Measurements from ENCODE around the gene XRRA1. TPM values are rescaled to one million over a fixed set of nuclear protein-coding genes. Genes with fewer than 3 reads are reported as not detected.

Gene XRRA1
- total and polyA plus RNA-seq, 7 experiments from 2014 or later: 11.3 to 20.8 (median 17.8) TPM

DNA sequence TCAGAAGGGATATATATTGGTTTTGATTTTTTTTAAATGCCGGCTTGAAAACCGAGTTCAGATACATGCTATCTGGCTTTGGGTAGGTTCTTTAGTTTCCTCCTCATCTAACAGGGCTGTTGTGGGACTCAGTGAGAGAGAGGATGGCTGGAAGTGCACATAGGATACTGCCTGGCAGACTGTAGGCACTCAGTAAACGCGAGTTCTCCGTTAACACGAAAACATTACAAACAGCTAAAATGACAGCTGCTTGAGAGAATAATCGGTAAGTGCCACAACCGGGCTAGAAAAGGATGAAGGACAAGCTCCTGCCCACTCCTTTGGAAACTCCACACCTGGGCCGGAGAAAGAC lies 369 bp downstream of the XRRA1 start:
- Histone ChIP-seq H3K4me1 (ENCODE audit: control insufficient read depth in 2 of 2, insufficient read depth in 2 of 2, low read length in 2 of 2) (peaks cover 16 to 21% of the 10 kb centered on the region in 2 donors), H3K27me3 (ENCODE audit: control insufficient read depth in 2 of 2, insufficient read depth in 2 of 2, low read length in 2 of 2) (no peaks in the 10 kb centered on the region), H3K27ac (ENCODE audit: low read depth, low read length) (peak overlapping the region; percentile 78), H3K9me3 (ENCODE audit: control insufficient read depth in 2 of 3, low read length in 3 of 3) (no peaks in the 10 kb centered on the region), H3K4me3 (ENCODE audit: low read length) (peak overlapping the region; percentile 99), H3K36me3 (ENCODE audit: control insufficient read depth in 2 of 3, insufficient read depth in 3 of 3, low read length in 3 of 3) (peaks cover 0 to 18% (median 4%) of the 10 kb centered on the region in 3 experiments)
- peaks cover 28 to 80% (median 49%) of the 10 kb centered on the region in 7 donors for H3K4me1 Mint-ChIP-seq
- H3K4me3 Mint-ChIP-seq: peak overlapping the region; percentile 95 to 99 (median 96)
- POLR2A ChIA-PET: interaction anchor here (0.7 to 1.5 kb wide), 3 partner anchors 12 to 41 kb away, joined by 3 to 9 read pairs (median 4); partner anchors contain the start of gene NEU3
- CTCF ChIA-PET: interaction anchor here (0.7 to 0.9 kb wide), 2 partner anchors 76 to 192 kb away, joined by 3 read pairs; no protein-coding TSS in a partner anchor
- H3K9me3 Mint-ChIP-seq: peaks cover 0 to 1% (median 0%) of the 10 kb centered on the region in 11 donors
- intact Hi-C loops (cut with micrococcal nuclease): loop anchor here (2.0 to 10.0 kb wide), 9 partner anchors 20 to 1806 kb away; partner anchors contain the start of genes COA4 (in 1 of the 2), EMSY (in 1 of the 2), FCHSD2 (in 1 of the 2) and PAAF1 (in 1 of the 2)
- no peak for DNase-seq
- peak overlapping the region; percentile 85 to 99 (median 96) for H3K27ac Mint-ChIP-seq
- H3K36me3 Mint-ChIP-seq: peaks cover 0 to 36% (median 7%) of the 10 kb centered on the region in 5 donors
- ATAC-seq: peak; percentile 5
- no peaks in the 10 kb centered on the region for H3K27me3 Mint-ChIP-seq

DNA sequence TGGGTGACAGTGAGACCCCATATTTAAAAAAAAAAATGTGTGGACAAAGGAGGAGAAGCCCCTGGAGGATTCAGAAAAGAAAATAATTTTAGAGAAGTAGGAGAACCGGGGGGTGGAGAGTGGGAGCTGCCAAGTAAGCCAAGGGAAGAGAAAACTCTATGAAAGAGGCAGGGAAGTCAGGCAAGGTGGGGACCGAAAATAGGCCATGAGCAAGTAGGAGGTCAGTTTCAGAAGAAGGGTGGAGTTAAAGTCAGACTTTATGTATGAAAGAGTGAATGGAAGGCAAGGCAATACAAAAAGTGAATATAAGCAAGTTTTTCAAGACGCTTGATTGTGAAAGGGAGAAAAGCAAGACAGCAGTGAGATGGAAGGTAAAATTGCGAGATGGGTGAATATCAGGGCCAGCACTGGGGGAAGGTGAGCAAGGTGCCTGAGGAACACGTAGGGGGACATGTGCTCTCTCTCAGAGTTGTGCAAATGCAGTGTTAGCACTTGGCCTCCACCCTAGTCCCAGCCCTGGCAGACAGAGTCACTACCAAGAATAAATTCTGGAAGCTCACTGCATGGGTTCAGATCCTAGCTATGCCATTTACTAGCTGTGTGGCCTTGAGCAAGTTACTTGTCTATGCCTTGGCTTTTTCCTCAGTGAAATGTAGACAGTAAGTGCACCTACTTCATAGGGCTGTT lies 6.7 kb downstream of the XRRA1 start:
- H3K27ac Mint-ChIP-seq: no peak overlapping the region
- H3K4me3 Mint-ChIP-seq: no peak overlapping the region
- H3K4me1 Mint-ChIP-seq: peaks cover 8 to 46% (median 13%) of the 10 kb centered on the region in 7 donors
- ChIA-PET CTCF (interaction anchor here (0.7 to 1.3 kb wide), 2 partner anchors 13 to 37 kb away, joined by 3 read pairs; no protein-coding TSS in a partner anchor), POLR2A (interaction anchor here (0.5 kb wide), 1 partner anchor 11 kb away, joined by 3 read pairs; no protein-coding TSS in a partner anchor)
- ATAC-seq (no peak), DNase-seq (no peak)
- intact Hi-C loops (cut with micrococcal nuclease): loop anchor here (10.0 kb wide), 2 partner anchors 873 to 1503 kb away; partner anchors contain the start of genes EMSY (in 1 of the 2) and UVRAG (in 1 of the 2)
- H3K27me3 Mint-ChIP-seq: no peaks in the 10 kb centered on the region
- peaks cover 14 to 64% (median 26%) of the 10 kb centered on the region in 5 donors for H3K36me3 Mint-ChIP-seq
- H3K4me1 ChIP-seq (ENCODE audit: control insufficient read depth in 2 of 2, insufficient read depth in 2 of 2, low read length in 2 of 2): no peaks in the 10 kb centered on the region
- peaks cover 0 to 62% (median 0%) of the 10 kb centered on the region in 3 experiments for H3K36me3 ChIP-seq (ENCODE audit: control insufficient read depth in 2 of 3, insufficient read depth in 3 of 3, low read length in 3 of 3)
- no peak overlapping the region for H3K27ac ChIP-seq (ENCODE audit: low read depth, low read length)
- no peak overlapping the region for H3K4me3 ChIP-seq (ENCODE audit: low read length)
- no peaks in the 10 kb centered on the region for H3K9me3 ChIP-seq (ENCODE audit: control insufficient read depth in 2 of 3, low read length in 3 of 3)
- H3K9me3 Mint-ChIP-seq: no peaks in the 10 kb centered on the region
- H3K27me3 ChIP-seq (ENCODE audit: control insufficient read depth in 2 of 2, insufficient read depth in 2 of 2, low read length in 2 of 2): no peaks in the 10 kb centered on the region

DNA sequence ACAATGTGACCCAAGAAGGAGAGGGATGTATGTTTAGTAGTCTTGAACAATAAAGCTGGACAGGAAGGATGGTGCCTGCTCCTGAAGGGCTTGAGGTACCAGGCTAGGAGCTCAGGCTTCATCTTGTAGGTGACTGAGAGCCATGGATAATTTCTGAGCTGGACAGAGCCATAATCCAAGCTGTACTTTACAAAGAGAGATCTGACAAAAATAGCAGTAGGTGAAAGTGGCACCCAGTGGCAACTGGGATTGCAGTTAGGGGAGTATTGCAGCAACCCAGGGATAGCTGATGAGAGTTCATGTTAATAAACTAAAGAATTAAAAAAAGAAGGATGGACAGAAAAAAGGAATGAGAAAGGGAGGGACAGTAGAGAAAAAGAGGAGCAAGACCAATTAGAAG lies 7.4 kb downstream of the XRRA1 start:
- Mint-ChIP-seq H3K36me3 (peaks cover 14 to 67% (median 26%) of the 10 kb centered on the region in 5 donors), H3K27ac (peak overlapping the region in 1 of 9 donors; percentile 58), H3K4me1 (peaks cover 7 to 40% (median 11%) of the 10 kb centered on the region in 7 donors), H3K27me3 (no peaks in the 10 kb centered on the region), H3K9me3 (no peaks in the 10 kb centered on the region), H3K4me3 (no peak overlapping the region)
- ChIA-PET POLR2A (interaction anchor here (0.5 to 0.7 kb wide), 2 partner anchors 12 to 511 kb away, joined by 3 read pairs; no protein-coding TSS in a partner anchor), CTCF (interaction anchor here (0.7 to 1.3 kb wide), 2 partner anchors 12 to 38 kb away, joined by 3 read pairs; no protein-coding TSS in a partner anchor)
- no peaks in the 10 kb centered on the region for H3K4me1 ChIP-seq (ENCODE audit: control insufficient read depth in 2 of 2, insufficient read depth in 2 of 2, low read length in 2 of 2)
- no peak overlapping the region for H3K4me3 ChIP-seq (ENCODE audit: low read length)
- H3K9me3 ChIP-seq (ENCODE audit: control insufficient read depth in 2 of 3, low read length in 3 of 3): no peaks in the 10 kb centered on the region
- DNase-seq (no peak), ATAC-seq (no peak)
- peaks cover 0 to 69% (median 0%) of the 10 kb centered on the region in 3 experiments for H3K36me3 ChIP-seq (ENCODE audit: control insufficient read depth in 2 of 3, insufficient read depth in 3 of 3, low read length in 3 of 3)
- intact Hi-C loops (cut with micrococcal nuclease): loop anchor here (10.0 kb wide), 2 partner anchors 873 to 1503 kb away; partner anchors contain the start of genes EMSY (in 1 of the 2) and UVRAG (in 1 of the 2)
- no peaks in the 10 kb centered on the region for H3K27me3 ChIP-seq (ENCODE audit: control insufficient read depth in 2 of 2, insufficient read depth in 2 of 2, low read length in 2 of 2)
- no peak overlapping the region for H3K27ac ChIP-seq (ENCODE audit: low read depth, low read length)

DNA sequence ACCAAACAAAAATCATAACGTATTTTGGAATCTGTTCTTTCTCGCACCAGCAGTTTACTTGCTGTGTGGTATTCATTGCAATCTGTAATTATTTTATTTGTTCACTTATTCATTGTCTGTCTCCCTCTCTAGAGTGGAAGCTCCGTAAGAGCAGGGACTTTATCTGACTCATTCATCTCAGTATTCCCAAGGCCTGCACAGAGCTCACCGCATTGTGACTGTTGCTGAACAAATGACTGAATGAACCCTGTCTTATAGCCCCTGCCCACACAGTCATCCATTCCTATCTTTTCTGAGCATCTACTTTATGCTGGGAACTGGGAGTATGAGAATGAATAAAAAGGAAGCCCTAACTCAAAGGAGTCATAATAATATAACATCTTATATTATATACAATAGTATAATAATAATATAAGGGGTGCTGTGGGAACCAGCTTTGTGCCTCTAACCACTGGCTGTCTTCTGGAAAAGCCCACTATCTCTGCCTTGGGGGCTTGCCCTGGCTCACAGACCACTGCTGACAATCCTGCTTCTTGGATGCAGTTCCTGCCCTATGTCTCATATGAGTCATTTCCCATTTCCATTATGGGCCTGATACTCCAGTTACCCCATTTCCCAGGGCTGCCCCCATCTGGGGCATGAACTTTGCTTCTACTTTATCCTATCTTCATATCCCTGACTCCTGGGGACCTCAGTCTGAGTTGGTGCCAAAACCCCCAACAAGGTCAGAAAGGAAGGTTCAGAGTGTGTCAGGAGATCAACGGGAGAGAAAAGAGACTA lies 11.0 kb downstream of the XRRA1 start:
- ChIA-PET POLR2A (interaction anchor here (0.8 kb wide), 1 partner anchor 18 kb away, joined by 3 read pairs; no protein-coding TSS in a partner anchor), CTCF (interaction anchor here (0.9 to 1.1 kb wide), 2 partner anchors 85 to 310 kb away, joined by 3 to 4 read pairs; no protein-coding TSS in a partner anchor)
- H3K9me3 ChIP-seq (ENCODE audit: control insufficient read depth in 2 of 3, low read length in 3 of 3): no peaks in the 10 kb centered on the region
- intact Hi-C loops (cut with micrococcal nuclease): no loop called here
- Mint-ChIP-seq H3K4me3 (no peak overlapping the region), H3K27ac (no peak overlapping the region), H3K9me3 (no peaks in the 10 kb centered on the region), H3K27me3 (no peaks in the 10 kb centered on the region), H3K4me1 (peaks cover 0 to 22% (median 7%) of the 10 kb centered on the region in 7 donors), H3K36me3 (peaks cover 20 to 64% (median 32%) of the 10 kb centered on the region in 5 donors)
- H3K27ac ChIP-seq (ENCODE audit: low read depth, low read length): no peak overlapping the region
- no peak overlapping the region for H3K4me3 ChIP-seq (ENCODE audit: low read length)
- peaks cover 10 to 85% (median 14%) of the 10 kb centered on the region in 3 experiments for H3K36me3 ChIP-seq (ENCODE audit: control insufficient read depth in 2 of 3, insufficient read depth in 3 of 3, low read length in 3 of 3)
- H3K4me1 ChIP-seq (ENCODE audit: control insufficient read depth in 2 of 2, insufficient read depth in 2 of 2, low read length in 2 of 2): no peaks in the 10 kb centered on the region
- no peak for ATAC-seq
- no peaks in the 10 kb centered on the region for H3K27me3 ChIP-seq (ENCODE audit: control insufficient read depth in 2 of 2, insufficient read depth in 2 of 2, low read length in 2 of 2)
- no peak for DNase-seq

DNA sequence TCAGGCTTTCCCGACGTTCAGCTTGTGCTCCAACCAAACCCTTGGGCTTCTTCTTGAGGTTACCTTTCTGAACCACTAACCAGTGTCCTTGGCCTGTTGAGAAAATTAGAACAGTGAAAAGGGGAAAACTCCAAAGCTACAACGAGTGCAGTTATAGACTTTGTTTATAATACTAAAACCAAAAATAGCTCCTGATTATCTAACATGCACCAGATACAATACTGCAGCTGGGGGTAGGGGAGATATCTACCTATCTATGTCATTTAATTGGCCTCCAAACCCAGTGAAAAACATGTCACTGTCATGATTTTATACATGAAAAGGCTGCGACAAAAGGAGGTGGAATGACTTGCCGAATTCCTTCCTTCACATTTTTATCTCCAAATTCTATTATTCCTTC lies 11.9 kb downstream of the XRRA1 start:
- peaks cover 0 to 14% (median 5%) of the 10 kb centered on the region in 7 donors for H3K4me1 Mint-ChIP-seq
- H3K27ac Mint-ChIP-seq: no peak overlapping the region
- ATAC-seq (no peak), DNase-seq (no peak)
- H3K4me3 ChIP-seq (ENCODE audit: low read length): no peak overlapping the region
- POLR2A ChIA-PET: interaction anchor here (0.9 to 1.6 kb wide), 2 partner anchors 12 to 35 kb away, joined by 3 to 4 read pairs; partner anchors contain the start of genes SPCS2 and XRRA1
- CTCF ChIA-PET: interaction anchor here (1.1 kb wide), 1 partner anchor 86 kb away, joined by 4 read pairs; no protein-coding TSS in a partner anchor
- H3K27me3 ChIP-seq (ENCODE audit: control insufficient read depth in 2 of 2, insufficient read depth in 2 of 2, low read length in 2 of 2): no peaks in the 10 kb centered on the region
- H3K27me3 Mint-ChIP-seq: no peaks in the 10 kb centered on the region
- no peaks in the 10 kb centered on the region for H3K4me1 ChIP-seq (ENCODE audit: control insufficient read depth in 2 of 2, insufficient read depth in 2 of 2, low read length in 2 of 2)
- peaks cover 18 to 63% (median 29%) of the 10 kb centered on the region in 5 donors for H3K36me3 Mint-ChIP-seq
- H3K36me3 ChIP-seq (ENCODE audit: control insufficient read depth in 2 of 3, insufficient read depth in 3 of 3, low read length in 3 of 3): peaks cover 10 to 81% (median 14%) of the 10 kb centered on the region in 3 experiments
- H3K9me3 Mint-ChIP-seq: no peaks in the 10 kb centered on the region
- no peak overlapping the region for H3K4me3 Mint-ChIP-seq
- H3K27ac ChIP-seq (ENCODE audit: low read depth, low read length): no peak overlapping the region
- intact Hi-C loops (cut with micrococcal nuclease): no loop called here
- no peaks in the 10 kb centered on the region for H3K9me3 ChIP-seq (ENCODE audit: control insufficient read depth in 2 of 3, low read length in 3 of 3)

DNA sequence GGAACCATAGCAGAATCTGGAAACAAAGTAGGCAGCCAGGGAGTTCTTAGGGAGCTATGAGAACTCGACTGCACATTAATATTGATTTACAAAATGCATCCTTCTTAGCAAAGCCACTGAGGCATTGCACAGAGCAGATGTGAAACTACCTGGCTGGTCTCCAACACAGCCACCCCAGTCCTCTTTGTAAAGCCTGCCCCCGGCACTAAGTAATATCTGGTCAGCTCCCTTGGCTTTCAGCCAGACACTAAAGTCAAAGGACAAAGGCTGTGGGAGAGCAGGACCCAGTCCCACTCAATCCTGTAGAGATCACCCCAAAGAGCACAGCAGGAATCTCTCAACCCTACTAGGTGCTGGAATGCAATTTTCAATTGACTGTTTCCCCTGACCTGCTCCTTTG lies 12.8 kb downstream of the XRRA1 start:
- no peaks in the 10 kb centered on the region for H3K27me3 ChIP-seq (ENCODE audit: control insufficient read depth in 2 of 2, insufficient read depth in 2 of 2, low read length in 2 of 2)
- POLR2A ChIA-PET: interaction anchor here (0.9 to 1.6 kb wide), 2 partner anchors 12 to 36 kb away, joined by 3 to 4 read pairs; partner anchors contain the start of genes SPCS2 and XRRA1
- no peaks in the 10 kb centered on the region for H3K9me3 Mint-ChIP-seq
- H3K4me3 Mint-ChIP-seq: no peak overlapping the region
- no peak for DNase-seq
- no peak overlapping the region for H3K27ac ChIP-seq (ENCODE audit: low read depth, low read length)
- H3K4me1 ChIP-seq (ENCODE audit: control insufficient read depth in 2 of 2, insufficient read depth in 2 of 2, low read length in 2 of 2): no peaks in the 10 kb centered on the region
- no peak overlapping the region for H3K4me3 ChIP-seq (ENCODE audit: low read length)
- peaks cover 0 to 11% (median under 1%) of the 10 kb centered on the region in 7 donors for H3K4me1 Mint-ChIP-seq
- H3K27me3 Mint-ChIP-seq: no peaks in the 10 kb centered on the region
- peaks cover 10 to 72% (median 14%) of the 10 kb centered on the region in 3 experiments for H3K36me3 ChIP-seq (ENCODE audit: control insufficient read depth in 2 of 3, insufficient read depth in 3 of 3, low read length in 3 of 3)
- no peak overlapping the region for H3K27ac Mint-ChIP-seq
- no peak for ATAC-seq
- intact Hi-C loops (cut with micrococcal nuclease): no loop called here
- peaks cover 16 to 56% (median 20%) of the 10 kb centered on the region in 5 donors for H3K36me3 Mint-ChIP-seq
- CTCF ChIA-PET: interaction anchor here (0.7 to 1.4 kb wide), 2 partner anchors 92 to 204 kb away, joined by 3 read pairs; no protein-coding TSS in a partner anchor
- no peaks in the 10 kb centered on the region for H3K9me3 ChIP-seq (ENCODE audit: control insufficient read depth in 2 of 3, low read length in 3 of 3)

Data from naive thymus-derived CD4-positive, alpha-beta T cell (primary cell).